IPS-20b (cell line): ENCODE data around the gene SEC61A2.
A peak's percentile ranks its signal among the peaks of the same experiment; 100 is the strongest.
"Not testable (repeated sequence)": the region's sequence is repeated elsewhere in the genome, so short reads cannot be mapped to it uniquely, and the experiment has no call there.

Experiments used
- H3K27ac ChIP-seq: one replicate; pipeline ENCODE4 v1.5.1; 2013; ENCODE audit warnings: low read length
- H3K27me3 ChIP-seq: 2 replicates; pipeline ENCODE4 v1.6.1; 2013; ENCODE audit warnings: mild to moderate bottlenecking, low read length, inconsistent platforms; ENCODE audit not compliant: insufficient read depth
- H3K36me3 ChIP-seq: 2 replicates; pipeline ENCODE4 v1.6.1; 2013; ENCODE audit warnings: low read depth, mild to moderate bottlenecking, inconsistent platforms, low read length, moderate library complexity; ENCODE audit not compliant: insufficient read depth
- H3K4me1 ChIP-seq: 2 replicates; pipeline ENCODE4 v1.6.1; 2013; ENCODE audit warnings: mild to moderate bottlenecking, control low read depth, inconsistent platforms, low read length, moderate library complexity; ENCODE audit not compliant: insufficient read depth
- H3K4me3 ChIP-seq: 2 replicates; pipeline ENCODE4 v1.5.1; 2013; ENCODE audit warnings: mild to moderate bottlenecking, low read length, inconsistent platforms
- H3K9ac ChIP-seq: 2 replicates; pipeline ENCODE4 v1.6.1; 2013; ENCODE audit warnings: low read depth, mild to moderate bottlenecking, inconsistent platforms, low read length, moderate library complexity
- H3K9me3 ChIP-seq: 2 replicates; pipeline ENCODE4 v1.6.1; 2013; ENCODE audit warnings: mild to moderate bottlenecking, low read depth, low read length, inconsistent platforms; ENCODE audit not compliant: insufficient read depth

Gene SEC61A2

DNA sequence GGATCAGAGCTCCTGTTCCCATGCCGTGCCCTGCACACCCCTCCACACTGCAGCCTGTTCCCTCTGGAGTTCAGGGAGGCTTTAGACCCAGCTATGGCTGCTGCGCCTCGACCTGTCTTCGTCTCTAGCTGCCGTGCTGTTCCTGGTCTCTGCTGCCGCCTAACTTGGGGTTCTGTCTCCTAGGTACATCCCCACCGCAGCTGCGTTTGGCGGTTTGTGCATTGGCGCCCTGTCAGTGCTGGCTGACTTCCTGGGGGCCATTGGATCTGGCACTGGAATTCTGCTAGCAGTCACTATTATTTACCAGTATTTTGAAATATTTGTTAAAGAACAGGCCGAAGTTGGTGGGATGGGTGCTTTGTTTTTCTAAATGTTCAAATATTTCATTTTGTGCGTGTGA, 34.6 kb downstream of the SEC61A2 start:
- Histone ChIP-seq H3K4me1 (no peaks in the 10 kb centered on the region), H3K27me3 (no peaks in the 10 kb centered on the region), H3K27ac (no peak overlapping the region), H3K4me3 (no peak overlapping the region), H3K9ac (no peak overlapping the region), H3K9me3 (no peaks in the 10 kb centered on the region), H3K36me3 (peaks cover 83% of the 10 kb centered on the region)

DNA sequence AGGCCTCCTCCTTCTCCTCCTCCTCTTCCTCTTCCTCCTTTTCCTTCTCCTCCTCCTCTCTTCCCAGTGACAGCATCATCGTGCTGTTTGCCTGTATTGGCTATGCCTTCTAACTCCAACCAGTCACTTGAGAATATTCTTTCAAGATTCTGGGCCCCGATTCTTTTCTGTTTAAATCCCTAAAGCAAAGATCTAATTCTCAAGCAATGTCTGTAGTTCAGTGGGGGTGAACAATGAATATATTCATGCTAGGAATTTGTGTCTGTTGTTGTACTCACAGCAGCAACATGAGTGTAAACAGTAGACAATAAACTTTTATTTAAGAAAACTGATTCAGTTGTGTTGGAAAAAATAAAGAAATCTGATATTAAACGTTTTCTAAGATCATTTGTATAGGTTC, 35.6 kb downstream of the SEC61A2 start:
- H3K4me3 ChIP-seq, result no peak overlapping the region
- no peak overlapping the region for H3K9ac ChIP-seq
- H3K36me3 ChIP-seq, result peaks cover 86% of the 10 kb centered on the region
- no peaks in the 10 kb centered on the region for H3K9me3 ChIP-seq
- no peaks in the 10 kb centered on the region for H3K27me3 ChIP-seq
- no peaks in the 10 kb centered on the region for H3K4me1 ChIP-seq
- no peak overlapping the region for H3K27ac ChIP-seq

DNA sequence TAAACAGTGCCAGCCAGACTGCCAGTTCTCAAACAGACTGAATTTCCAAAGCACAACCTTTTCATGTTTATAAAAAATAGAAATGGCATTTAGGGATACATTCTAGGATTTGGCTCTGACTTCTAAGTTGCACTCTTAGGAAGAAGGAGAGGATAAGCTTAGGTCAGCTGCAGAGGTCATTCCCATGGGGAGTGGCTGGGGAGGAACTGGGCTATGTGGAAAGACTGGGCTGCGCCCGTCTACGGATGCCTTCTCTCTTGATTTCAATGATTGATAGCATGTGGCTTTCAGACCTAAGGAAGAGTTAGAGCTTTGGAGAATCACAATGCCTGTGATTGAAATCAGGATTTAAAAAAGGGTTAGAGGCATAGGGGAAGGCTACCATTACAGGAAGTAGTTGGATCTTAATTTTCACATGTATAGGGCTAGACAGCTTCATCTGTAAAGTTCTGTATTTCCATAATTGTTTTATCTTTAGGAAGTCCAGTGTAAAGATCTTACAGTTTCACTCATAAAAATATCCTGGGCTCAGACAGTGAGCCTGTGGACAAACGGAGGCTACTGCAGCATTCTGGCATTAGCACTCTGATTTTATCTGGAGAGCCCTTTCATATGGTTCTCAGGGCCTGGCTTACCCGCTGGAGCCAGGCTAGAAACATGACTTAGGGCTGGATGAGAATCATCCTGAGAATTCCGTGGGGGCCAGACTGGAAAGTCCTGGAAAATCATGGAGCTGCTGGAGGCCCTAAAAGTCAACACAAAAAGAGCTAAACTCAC, 36.7 kb downstream of the SEC61A2 start:
- no peak overlapping the region for H3K27ac ChIP-seq
- no peaks in the 10 kb centered on the region for H3K4me1 ChIP-seq
- peaks cover 90% of the 10 kb centered on the region for H3K36me3 ChIP-seq
- no peak overlapping the region for H3K4me3 ChIP-seq
- H3K27me3 ChIP-seq, result no peaks in the 10 kb centered on the region
- no peaks in the 10 kb centered on the region for H3K9me3 ChIP-seq
- no peak overlapping the region for H3K9ac ChIP-seq

DNA sequence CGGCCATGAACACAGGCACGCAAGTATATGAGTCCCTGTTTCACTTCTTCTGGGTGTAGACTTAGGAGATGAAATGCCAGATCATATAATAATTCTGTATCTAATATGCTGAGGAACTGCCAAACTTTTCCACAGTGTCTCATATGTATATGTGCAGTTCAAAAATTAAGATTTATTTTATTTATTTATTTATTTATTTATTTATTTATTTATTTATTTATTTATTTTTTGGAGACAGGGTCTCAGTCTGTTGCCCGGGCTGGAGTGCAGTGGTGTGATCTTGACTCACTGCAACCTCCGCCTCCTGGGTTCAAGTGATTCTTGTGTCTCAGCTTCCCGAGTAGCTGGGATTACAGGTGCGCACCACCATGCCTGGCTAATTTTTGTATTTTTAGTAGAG, 42.0 kb downstream of the SEC61A2 start:
- not testable (repeated sequence) for H3K9ac ChIP-seq, H3K27ac ChIP-seq, H3K27me3 ChIP-seq, H3K4me3 ChIP-seq, H3K4me1 ChIP-seq, H3K9me3 ChIP-seq
- H3K36me3 ChIP-seq, result peaks cover 85% of the 10 kb centered on the region

DNA sequence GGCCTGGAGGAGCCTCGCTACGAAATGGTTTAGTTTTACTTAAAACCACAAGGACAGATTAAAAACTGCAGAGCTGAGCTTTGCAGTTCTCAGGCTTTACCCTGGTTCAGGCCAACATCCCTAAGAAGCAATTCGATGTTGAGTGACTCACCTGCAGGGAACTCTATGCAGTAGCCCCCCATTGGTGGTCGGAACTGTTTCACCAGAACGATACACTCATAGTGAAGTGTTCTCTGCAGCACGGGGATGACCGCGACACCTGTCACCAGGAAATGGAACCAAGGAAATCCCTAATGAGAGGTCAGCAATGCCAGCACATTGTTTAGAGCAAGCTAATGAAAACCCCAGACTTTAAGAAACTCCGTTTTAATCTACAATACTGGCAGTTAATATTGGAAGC, 48.2 kb downstream of the SEC61A2 start:
- H3K4me1 ChIP-seq, result peaks cover 29% of the 10 kb centered on the region
- H3K36me3 ChIP-seq, result peaks cover 62% of the 10 kb centered on the region
- no peak overlapping the region for H3K9ac ChIP-seq
- H3K27me3 ChIP-seq, result no peaks in the 10 kb centered on the region
- no peaks in the 10 kb centered on the region for H3K9me3 ChIP-seq
- no peak overlapping the region for H3K27ac ChIP-seq
- no peak overlapping the region for H3K4me3 ChIP-seq

- no peak overlapping the region for H3K4me3 ChIP-seq
- peaks cover 54% of the 10 kb centered on the region for H3K36me3 ChIP-seq
- H3K9ac ChIP-seq, result peak overlapping the region; percentile 67; the same call in 1 of the 2 replicates
- H3K27ac ChIP-seq, result peak overlapping the region; percentile 16
- H3K9me3 ChIP-seq, result no peaks in the 10 kb centered on the region
- H3K4me1 ChIP-seq, result peaks cover 29% of the 10 kb centered on the region
- H3K27me3 ChIP-seq, result no peaks in the 10 kb centered on the region
Observed at GRCh38 chr10:12179606-12180170, 50.2 kb downstream of the SEC61A2 start.

GRCh38 chr10:12180221-12180974, 50.9 kb downstream of the SEC61A2 start:
- Histone ChIP-seq H3K4me1 (peaks cover 29% of the 10 kb centered on the region), H3K36me3 (peaks cover 58% of the 10 kb centered on the region), H3K9ac (peak overlapping the region; percentile 67; the same call in 1 of the 2 replicates), H3K9me3 (no peaks in the 10 kb centered on the region), H3K4me3 (peak overlapping the region; percentile 50), H3K27ac (peak overlapping the region; percentile 86), H3K27me3 (no peaks in the 10 kb centered on the region)

GRCh38 chr10:12181065-12181775, 51.7 kb downstream of the SEC61A2 start:
- H3K27me3 ChIP-seq, result no peaks in the 10 kb centered on the region
- H3K9me3 ChIP-seq, result no peaks in the 10 kb centered on the region
- H3K4me3 ChIP-seq, result no peak overlapping the region
- H3K9ac ChIP-seq, result peak overlapping the region; percentile 43; the same call in 1 of the 2 replicates
- H3K27ac ChIP-seq, result no peak overlapping the region
- H3K36me3 ChIP-seq, result peaks cover 64% of the 10 kb centered on the region
- H3K4me1 ChIP-seq, result peaks cover 29% of the 10 kb centered on the region

DNA sequence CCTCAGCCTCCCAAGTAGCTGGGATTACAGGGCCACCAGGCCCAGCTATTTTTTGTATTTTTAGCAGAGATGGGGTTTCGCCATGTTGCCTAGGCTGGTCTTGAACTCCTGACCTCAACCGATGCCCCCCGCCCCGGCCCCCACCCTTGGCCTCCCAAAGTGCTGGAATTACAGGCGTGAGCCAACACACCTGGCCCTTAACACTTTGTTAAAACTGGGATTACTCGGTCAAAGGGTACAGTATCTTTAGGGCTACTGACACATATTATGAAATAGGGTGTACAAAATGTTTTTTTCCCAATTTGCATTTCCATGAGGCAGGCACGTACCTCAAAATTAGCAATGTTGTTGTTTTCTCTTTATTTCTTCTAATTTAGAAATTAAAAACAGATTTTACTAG, 54.7 kb downstream of the SEC61A2 start:
- H3K36me3 ChIP-seq, result peaks cover 48% of the 10 kb centered on the region
- no peak overlapping the region for H3K9ac ChIP-seq
- H3K4me1 ChIP-seq, result peaks cover 21% of the 10 kb centered on the region
- H3K4me3 ChIP-seq, result no peak overlapping the region
- no peaks in the 10 kb centered on the region for H3K27me3 ChIP-seq
- H3K27ac ChIP-seq, result no peak overlapping the region
- H3K9me3 ChIP-seq, result no peaks in the 10 kb centered on the region

GRCh38 chr10:12186323-12186722, 56.8 kb downstream of the SEC61A2 start:
- Histone ChIP-seq H3K27ac (no peak overlapping the region), H3K4me1 (peaks cover 1% of the 10 kb centered on the region; the same call in 1 of the 2 replicates), H3K36me3 (peaks cover 40% of the 10 kb centered on the region), H3K27me3 (no peaks in the 10 kb centered on the region), H3K9ac (no peak overlapping the region), H3K4me3 (no peak overlapping the region), H3K9me3 (no peaks in the 10 kb centered on the region)

DNA sequence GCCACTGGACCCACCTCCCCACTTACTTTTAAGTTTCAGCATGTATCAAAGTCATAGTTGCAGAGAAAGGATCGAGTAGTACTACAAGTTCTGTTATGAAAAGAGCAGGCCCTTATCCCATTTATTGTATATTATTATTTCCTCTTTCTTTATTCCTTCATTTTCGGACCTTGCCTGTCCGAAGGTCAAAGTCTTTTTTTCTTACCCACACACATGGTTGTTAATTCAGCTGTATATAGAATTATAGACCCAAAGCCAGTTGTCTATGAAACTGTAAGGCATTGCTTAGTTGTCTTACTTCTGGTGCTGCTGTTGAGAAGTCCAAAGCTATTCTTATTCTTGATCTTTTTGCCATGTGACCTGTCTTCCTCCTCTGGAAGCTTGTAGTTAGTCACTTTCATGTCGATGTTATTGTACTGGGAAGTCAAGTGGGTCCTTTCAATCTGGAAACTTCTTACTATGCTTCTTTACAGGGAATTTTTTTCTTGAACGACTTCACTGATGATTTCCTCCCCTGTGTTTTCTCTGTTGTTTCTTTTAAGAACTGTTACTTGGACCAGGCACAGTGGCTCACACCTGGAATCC, 57.9 kb downstream of the SEC61A2 start:
- Histone ChIP-seq H3K9ac (no peak overlapping the region), H3K4me1 (no peaks in the 10 kb centered on the region), H3K36me3 (peaks cover 48% of the 10 kb centered on the region), H3K27ac (no peak overlapping the region), H3K9me3 (no peaks in the 10 kb centered on the region), H3K4me3 (no peak overlapping the region), H3K27me3 (no peaks in the 10 kb centered on the region)
